Effector memory CD4-positive, alpha-beta T cell (primary cell): Measurements from ENCODE around the gene PLEKHH3.
"Not testable (repeated sequence)": the region's sequence is repeated elsewhere in the genome, so short reads cannot be mapped to it uniquely, and the experiment has no call there.

Source experiments
- DNase-seq, 3 donors: peaks; one replicate each; pipeline ENCODE4 v3.0.0-alpha.2; 2020
- H3K27ac ChIP-seq: 2 replicates; pipeline ENCODE4 v1.7.0; 2013; ENCODE audit warnings: mild to moderate bottlenecking, low read length, moderate library complexity; ENCODE audit not compliant: insufficient read depth, poor library complexity, severe bottlenecking
- H3K27me3 ChIP-seq: replicated peaks from 2 replicates; pipeline ENCODE4 v1.7.0; 2013; ENCODE audit warnings: mild to moderate bottlenecking, low read length; ENCODE audit not compliant: insufficient read depth, control insufficient read depth, poor library complexity, severe bottlenecking
- H3K36me3 ChIP-seq: 2 replicates; pipeline ENCODE4 v1.7.0; 2013; ENCODE audit warnings: mild to moderate bottlenecking, low read length, moderate library complexity; ENCODE audit not compliant: control insufficient read depth, insufficient read depth
- H3K4me1 ChIP-seq: 2 replicates; pipeline ENCODE4 v1.7.0; 2013; ENCODE audit warnings: low read length, mild to moderate bottlenecking; ENCODE audit not compliant: control insufficient read depth, insufficient read depth, poor library complexity, severe bottlenecking
- H3K4me3 ChIP-seq: 2 replicates; pipeline ENCODE4 v1.7.0; 2013; ENCODE audit warnings: low read length, low read depth, mild to moderate bottlenecking; ENCODE audit not compliant: insufficient read depth, poor library complexity, severe bottlenecking
- H3K9me3 ChIP-seq: 2 replicates; pipeline ENCODE4 v1.7.0; 2013; ENCODE audit warnings: mild to moderate bottlenecking, low read length, moderate library complexity; ENCODE audit not compliant: control insufficient read depth

The PLEKHH3 gene

GRCh38 chr17:42639525-42640113 is 37.2 kb downstream of the PLEKHH3 start:
- H3K4me3 ChIP-seq, result no peak overlapping the region
- no peaks in the 10 kb centered on the region for H3K27me3 ChIP-seq
- no peak for DNase-seq
- no peaks in the 10 kb centered on the region for H3K36me3 ChIP-seq
- no peaks in the 10 kb centered on the region for H3K9me3 ChIP-seq
- no peaks in the 10 kb centered on the region for H3K4me1 ChIP-seq
- no peak overlapping the region for H3K27ac ChIP-seq

DNA sequence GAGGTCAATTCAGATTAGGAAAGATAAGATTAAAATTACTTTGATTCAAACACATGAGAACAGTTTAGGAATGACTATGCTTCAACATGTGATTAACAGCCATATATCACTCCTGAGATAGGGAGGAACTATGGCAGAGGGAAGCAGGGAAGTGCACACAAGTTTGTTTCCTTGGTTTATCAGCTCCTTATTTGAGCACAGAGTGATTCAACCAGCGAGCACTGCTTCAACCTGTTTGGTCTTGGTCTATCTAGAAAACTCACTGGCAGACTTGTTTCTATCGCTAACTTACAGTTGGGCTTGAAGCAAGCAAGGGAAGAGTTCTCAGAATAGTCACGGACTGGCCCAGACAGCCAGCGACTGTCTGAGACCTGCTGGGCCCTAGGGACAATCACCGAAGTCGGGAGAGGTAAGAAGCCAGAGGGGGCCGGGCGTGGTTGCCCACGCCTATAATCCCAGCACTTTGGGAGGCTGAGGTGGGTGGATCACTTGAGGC is 43.8 kb downstream of the PLEKHH3 start:
- no peak for DNase-seq
- no peaks in the 10 kb centered on the region for H3K27me3 ChIP-seq
- H3K9me3 ChIP-seq, result no peaks in the 10 kb centered on the region
- H3K4me1 ChIP-seq, result no peaks in the 10 kb centered on the region
- H3K27ac ChIP-seq, result no peak overlapping the region
- H3K4me3 ChIP-seq, result no peak overlapping the region
- H3K36me3 ChIP-seq, result no peaks in the 10 kb centered on the region

GRCh38 chr17:42629411-42630009 is 47.3 kb downstream of the PLEKHH3 start:
- Histone ChIP-seq H3K27ac (no peak overlapping the region), H3K4me3 (no peak overlapping the region), H3K36me3 (no peaks in the 10 kb centered on the region), H3K9me3 (no peaks in the 10 kb centered on the region), H3K4me1 (no peaks in the 10 kb centered on the region), H3K27me3 (no peaks in the 10 kb centered on the region)
- no peak for DNase-seq

DNA sequence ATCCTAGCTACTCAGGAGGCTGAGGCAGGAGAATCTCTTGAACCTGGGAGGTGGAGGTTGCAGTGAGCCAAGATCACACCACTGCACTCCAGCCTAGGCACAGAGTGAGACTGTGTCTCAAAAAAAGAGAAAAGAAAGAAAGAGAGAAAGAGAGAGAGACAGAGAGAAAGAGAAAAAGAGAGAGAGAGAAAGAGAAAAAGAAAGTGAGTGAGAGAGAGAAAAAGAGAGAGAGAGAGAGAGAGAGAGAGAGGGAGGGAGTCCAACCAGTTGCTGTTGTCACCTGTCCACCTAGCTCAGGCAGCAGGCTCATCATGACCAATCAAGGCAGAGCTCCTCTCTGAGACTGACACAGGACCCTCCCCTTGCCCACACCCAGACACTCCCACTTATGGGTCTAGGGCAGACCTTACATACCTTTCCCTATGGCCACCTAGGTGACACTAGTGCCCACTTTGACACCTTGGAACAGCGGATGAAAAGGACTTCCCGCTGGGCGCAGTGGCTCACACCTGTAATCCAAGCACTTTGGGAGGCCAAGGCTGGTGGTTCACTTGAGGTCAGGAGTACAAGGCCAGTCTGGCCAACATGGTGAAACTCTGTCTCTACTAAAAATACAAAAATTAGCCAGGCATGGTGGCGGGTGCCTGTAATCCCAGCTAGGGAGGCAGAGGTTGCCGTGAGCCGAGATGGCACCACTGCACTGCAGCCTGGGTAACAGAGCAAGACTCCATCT is 49.6 kb downstream of the PLEKHH3 start:
- H3K27ac ChIP-seq, H3K36me3 ChIP-seq, H3K27me3 ChIP-seq, DNase-seq, H3K4me1 ChIP-seq, H3K4me3 ChIP-seq, H3K9me3 ChIP-seq: not testable (repeated sequence)

GRCh38 chr17:42623732-42624596 is 52.8 kb downstream of the PLEKHH3 start:
- no peaks in the 10 kb centered on the region for H3K4me1 ChIP-seq

DNA sequence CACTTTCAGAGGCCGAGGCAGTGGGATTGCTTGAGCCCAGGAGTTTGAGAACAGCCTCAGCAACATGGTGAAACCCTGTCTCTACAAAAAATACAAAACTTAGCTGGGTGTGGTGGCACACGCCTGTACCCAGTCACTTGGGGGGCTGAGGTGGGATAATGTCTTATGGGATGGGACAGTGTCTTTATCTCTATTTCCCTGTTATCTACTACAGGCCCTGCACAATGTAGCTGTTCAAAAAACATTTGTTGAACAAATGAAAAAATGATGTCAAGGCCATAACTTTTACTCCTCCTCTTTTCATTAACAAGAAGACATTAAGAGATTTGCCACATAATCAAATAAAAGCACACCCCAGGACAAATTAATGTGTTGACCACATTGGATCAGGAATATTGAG is 53.5 kb downstream of the PLEKHH3 start:
- Histone ChIP-seq H3K36me3 (no peaks in the 10 kb centered on the region), H3K27me3 (no peaks in the 10 kb centered on the region), H3K4me3 (no peak overlapping the region), H3K4me1 (no peaks in the 10 kb centered on the region), H3K27ac (no peak overlapping the region), H3K9me3 (no peaks in the 10 kb centered on the region)
- no peak for DNase-seq

More at GRCh38 chr17:42623732-42624596, 52.8 kb downstream of the PLEKHH3 start:
- H3K36me3 ChIP-seq, result no peaks in the 10 kb centered on the region
- no peak for DNase-seq
- H3K9me3 ChIP-seq, result no peaks in the 10 kb centered on the region
- no peak overlapping the region for H3K4me3 ChIP-seq
- H3K27ac ChIP-seq, result no peak overlapping the region
- H3K27me3 ChIP-seq, result no peaks in the 10 kb centered on the region

DNA sequence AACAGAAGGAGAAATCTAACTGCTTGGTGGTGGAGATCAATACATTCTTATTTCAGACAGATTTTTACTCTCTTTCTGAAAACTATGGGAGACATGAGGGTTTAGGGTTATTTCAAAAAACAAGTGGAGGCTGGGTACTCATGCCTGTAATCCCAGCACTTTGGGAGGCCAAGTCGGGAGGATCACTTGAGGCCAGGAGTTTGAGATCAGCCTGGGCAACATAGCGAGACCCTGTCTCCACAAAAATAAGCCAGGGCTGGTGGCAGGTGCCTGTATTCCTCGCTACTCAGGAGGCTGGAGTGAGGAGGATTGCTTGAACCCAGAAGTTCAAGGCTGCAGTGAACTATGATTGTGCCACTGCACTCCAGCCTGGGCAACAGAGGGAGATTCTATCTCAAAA is 54.8 kb downstream of the PLEKHH3 start:
- H3K4me1 ChIP-seq, DNase-seq, H3K9me3 ChIP-seq, H3K27me3 ChIP-seq, H3K4me3 ChIP-seq, H3K27ac ChIP-seq, H3K36me3 ChIP-seq: not testable (repeated sequence)

DNA sequence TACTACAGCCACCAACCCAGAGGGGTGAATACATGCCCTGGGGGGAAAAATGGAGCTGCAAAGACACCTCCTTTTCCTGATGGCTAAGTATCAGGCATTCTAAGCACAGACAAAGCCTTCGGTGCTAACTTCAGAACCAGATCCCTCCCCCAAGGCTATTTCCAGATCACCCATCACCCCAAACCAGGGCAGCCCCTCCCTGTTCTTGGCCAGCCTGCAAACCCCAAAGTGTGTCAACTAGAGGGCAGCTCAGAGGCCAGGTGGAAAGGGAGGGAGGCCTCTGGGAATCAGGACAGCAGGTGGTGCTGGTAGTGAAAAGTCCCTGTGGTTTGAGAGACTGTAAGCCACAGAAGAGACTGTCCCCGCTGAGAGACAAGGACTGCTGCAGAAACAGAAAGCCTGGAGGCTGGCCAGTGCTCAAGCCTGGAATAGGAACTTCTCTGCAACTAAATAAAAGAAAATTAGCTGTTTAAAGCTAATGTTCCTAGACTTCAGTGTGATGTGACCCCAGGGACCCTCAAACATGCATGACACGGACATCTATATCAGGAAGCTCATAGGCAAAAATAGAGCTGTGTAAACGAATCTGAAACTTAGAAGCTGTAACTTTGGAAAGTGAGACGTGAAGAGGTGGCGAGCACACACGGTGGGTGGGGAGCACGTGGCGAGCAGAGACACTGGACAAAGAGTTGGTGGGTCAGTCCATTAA is 58.2 kb downstream of the PLEKHH3 start:
- Histone ChIP-seq H3K36me3 (peaks cover 20% of the 10 kb centered on the region), H3K27ac (no peak overlapping the region), H3K27me3 (no peaks in the 10 kb centered on the region), H3K4me1 (no peaks in the 10 kb centered on the region), H3K9me3 (no peaks in the 10 kb centered on the region), H3K4me3 (no peak overlapping the region)
- DNase-seq, result no peak

- Histone ChIP-seq H3K9me3 (no peaks in the 10 kb centered on the region), H3K27ac (no peak overlapping the region), H3K4me1 (no peaks in the 10 kb centered on the region), H3K36me3 (peaks cover 23% of the 10 kb centered on the region), H3K4me3 (no peak overlapping the region), H3K27me3 (no peaks in the 10 kb centered on the region)
- no peak for DNase-seq
Observed at GRCh38 chr17:42617956-42618431, 58.8 kb downstream of the PLEKHH3 start.
